ENCODE measurements around the gene SEMA5A.

SEMA5A gene

GRCh38 chr5:9394221-9394620 is 151.7 kb downstream of the SEMA5A start:
- DNase-seq = no peak

GRCh38 chr5:9392625-9393024 is 153.2 kb downstream of the SEMA5A start:
- DNase-seq = no peak

DNA sequence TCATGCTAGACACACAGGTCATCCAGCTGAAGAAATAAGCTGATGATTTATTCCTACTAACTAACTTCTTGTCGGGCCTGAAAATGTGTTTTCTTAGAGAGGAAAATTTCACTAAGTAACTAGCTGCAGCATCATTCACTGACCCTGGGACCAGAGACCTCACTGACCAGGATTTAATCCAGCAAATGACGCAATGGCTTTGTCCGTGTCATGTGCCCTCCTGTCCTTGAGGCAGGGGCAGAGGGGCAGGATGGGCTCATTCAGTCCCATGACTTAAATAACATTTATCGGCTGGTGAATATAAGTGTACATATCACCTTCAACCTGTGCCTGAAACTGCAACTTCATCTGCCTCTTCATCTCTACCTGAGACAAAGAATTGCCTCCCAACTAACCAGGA is 154.8 kb downstream of the SEMA5A start:
- no peak for DNase-seq

- no peak for DNase-seq
Observed at GRCh38 chr5:9390113-9390512, 155.8 kb downstream of the SEMA5A start.

- no peak for DNase-seq
Observed at GRCh38 chr5:9388941-9389674, 156.8 kb downstream of the SEMA5A start.

DNA sequence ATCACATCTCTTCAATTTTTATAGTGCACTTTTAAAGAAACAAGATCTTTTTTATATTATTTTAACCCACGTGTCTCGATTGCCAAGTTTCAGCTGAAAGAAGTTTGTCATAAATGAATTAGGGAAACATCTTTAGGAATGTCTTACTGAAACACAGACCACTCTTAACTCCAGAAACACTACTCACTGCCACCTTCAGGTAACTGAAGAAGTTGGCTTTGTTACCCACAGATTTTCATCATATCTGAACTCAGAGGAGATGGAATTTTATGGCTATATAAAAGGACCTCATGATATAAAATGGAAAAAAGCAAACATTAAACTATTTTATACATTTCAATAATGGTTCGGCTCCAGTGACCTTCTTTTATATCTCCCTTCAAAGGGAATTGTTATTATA is 158.0 kb downstream of the SEMA5A start:
- DNase-seq = no peak

DNA sequence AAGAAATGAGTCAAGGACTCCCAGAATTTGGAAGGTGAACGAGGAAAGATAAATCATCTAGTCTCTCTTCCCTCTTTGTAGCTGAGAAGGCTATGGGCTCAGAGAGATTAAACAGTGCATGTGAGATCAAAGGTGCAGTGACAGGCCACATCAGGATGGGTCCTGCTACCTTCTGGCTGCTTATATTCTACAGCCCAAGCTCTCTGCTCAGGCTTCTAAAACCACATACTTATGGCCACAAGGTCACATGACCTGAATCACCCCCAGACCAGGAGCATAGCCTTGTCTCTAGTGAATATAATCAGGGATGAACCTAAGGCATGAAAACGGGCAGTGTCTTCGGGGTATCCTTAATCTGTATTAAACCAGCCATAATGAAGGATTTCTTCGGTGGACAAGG is 158.9 kb downstream of the SEMA5A start:
- no peak for DNase-seq

DNA sequence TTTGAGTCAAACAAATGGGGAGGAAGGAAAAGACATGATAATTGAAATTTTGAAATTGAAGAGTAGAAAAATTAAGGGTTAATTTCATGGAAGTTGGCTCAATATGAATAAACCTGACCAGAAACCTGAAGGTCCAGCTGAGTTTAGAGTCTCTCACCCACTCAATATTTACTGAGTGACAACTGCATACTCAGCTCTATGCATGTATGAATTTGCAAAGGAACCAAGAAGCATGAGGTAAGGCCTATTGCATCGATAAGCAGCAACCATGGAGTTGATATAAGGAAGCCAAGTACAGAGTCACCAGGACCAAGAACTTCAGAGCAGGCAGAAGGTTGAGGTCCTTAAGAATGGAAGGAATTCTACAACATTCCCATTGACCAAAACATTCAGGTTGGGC is 163.4 kb downstream of the SEMA5A start:
- no peak for DNase-seq

GRCh38 chr5:9381464-9381863 is 164.4 kb downstream of the SEMA5A start:
- DNase-seq = no peak

- no peak for DNase-seq
Observed at GRCh38 chr5:9380109-9380508, 165.8 kb downstream of the SEMA5A start.

GRCh38 chr5:9376363-9377117 is 169.3 kb downstream of the SEMA5A start:
- no peak for DNase-seq

- no peak for DNase-seq
Observed at GRCh38 chr5:9375756-9376155, 170.1 kb downstream of the SEMA5A start.

- no peak for DNase-seq
Observed at GRCh38 chr5:9374025-9374424, 171.8 kb downstream of the SEMA5A start.

DNA sequence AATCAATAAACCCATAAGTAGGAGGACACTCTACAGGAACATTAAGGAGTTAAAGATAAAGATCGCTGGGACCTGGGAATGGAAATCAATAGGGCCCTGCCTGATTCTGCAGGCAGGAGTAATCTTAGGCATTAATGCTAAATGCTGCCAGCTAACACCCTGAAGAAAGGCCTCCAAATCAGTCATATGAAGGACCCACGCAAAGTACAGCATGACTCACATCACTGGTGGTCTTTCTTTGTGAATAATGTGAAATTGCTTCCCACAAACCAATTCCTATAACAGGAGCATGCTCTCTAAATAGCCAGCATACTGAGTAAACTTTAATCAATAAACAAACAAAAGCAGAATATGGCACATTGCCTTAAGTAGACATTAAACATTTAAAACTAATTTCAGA is 172.3 kb downstream of the SEMA5A start:
- no peak for DNase-seq

- no peak for DNase-seq
Observed at GRCh38 chr5:9370256-9370655, 175.6 kb downstream of the SEMA5A start.

DNA sequence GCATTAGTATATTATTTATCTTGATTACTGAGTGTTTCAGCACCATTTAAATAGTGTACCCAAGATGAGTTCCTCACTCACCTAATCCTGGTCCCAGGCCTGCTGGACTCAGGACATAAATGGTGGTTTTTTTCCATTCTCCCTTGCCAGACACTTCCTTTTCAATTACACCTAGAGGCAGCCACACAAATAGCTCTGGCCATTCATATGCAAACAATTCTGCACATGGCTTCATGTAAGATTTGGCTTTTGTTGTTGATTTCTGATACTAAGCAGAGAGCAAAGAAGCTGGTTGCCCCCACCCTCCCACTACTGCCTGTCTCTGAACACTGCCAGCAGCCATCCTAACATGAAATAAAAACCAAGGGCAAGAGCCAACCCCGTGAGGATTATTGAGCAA is 180.4 kb downstream of the SEMA5A start:
- no peak for DNase-seq

GRCh38 chr5:9363449-9363848 is 182.4 kb downstream of the SEMA5A start:
- DNase-seq = no peak

- DNase-seq = no peak
Observed at GRCh38 chr5:9363026-9363425, 182.8 kb downstream of the SEMA5A start.

DNA sequence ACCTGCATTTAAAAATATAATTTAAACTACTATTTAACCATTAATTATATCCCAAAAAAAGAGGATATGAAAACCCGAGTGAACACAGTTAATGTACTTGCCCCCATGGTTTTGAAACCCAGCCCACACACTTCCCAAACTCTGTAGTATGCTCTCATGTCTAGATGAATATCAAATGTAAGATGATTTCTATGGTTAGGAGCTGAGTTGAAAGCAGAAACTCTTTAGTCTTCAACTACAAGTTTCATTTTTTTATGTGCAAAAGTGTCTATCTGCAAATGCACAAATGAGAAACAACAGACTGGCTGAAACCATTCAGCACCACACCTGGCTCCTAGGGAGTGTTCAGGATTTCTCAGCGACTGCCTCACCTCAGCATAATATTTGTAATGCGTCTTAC is 183.3 kb downstream of the SEMA5A start:
- DNase-seq = no peak

DNA sequence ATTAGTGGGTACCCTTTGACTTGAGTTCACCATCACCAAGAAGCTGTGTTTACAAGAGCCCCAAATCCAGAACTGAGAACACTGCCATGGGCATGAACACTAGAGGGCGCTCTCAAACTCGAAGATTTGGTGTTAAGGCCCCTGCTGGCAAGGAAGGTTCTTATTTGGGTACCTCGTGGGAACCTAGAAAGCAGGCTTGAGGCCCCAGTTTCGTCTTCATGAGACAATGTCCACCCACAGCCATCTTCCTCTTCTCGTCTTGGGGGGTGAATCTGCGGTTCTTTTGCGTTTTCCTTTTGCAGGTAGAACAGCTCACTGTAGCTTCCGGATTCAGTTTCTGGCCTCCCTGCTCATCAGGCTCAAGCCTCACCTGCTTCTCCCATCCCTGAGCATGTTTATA is 184.0 kb downstream of the SEMA5A start:
- peak; percentile 19 to 30 for DNase-seq

- no peak for DNase-seq
Observed at GRCh38 chr5:9358961-9359685, 186.8 kb downstream of the SEMA5A start.

DNA sequence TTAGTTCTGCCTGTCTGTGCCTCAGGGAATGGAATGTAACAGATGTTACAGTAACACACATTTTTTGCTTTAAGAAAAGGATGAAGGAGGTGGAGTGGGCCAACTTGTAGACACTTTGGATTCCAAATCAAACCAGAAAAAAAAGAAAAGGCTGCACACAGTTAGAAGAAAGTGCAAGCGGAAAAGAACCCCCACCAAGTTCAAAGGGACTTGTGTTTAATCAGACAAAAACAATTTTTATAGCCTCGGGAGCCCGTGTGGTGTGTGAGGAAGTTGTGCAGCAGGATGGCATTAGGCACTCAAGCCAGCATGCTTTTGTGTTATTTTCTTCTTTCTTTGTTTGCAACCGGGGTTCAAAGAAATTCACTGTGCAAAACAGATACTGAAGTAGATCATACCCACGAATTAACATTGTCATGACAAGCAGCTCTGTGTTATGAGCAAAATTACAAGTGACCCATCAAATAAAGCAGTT is 189.5 kb downstream of the SEMA5A start:
- no peak for DNase-seq

GRCh38 chr5:9354336-9355081 is 191.4 kb downstream of the SEMA5A start:
- DNase-seq = no peak

Measured in stimulated activated CD4-positive, alpha-beta T cell treated with anti-CD3 and anti-CD28 coated beads, Interleukin-2, amount 100 ng/mL, for 24 hours (primary cell).